Activated CD4-positive, alpha-beta memory T cell treated with anti-CD3 and anti-CD28 coated beads for 36 hours (primary cell): ENCODE measurements around the gene STYK1. TPM values are rescaled to one million over a fixed set of nuclear protein-coding genes. Genes with fewer than 3 reads are reported as not detected.

Experiments
- CTCF ChIA-PET: fragments of 350-600 bp; sonication (Branson Sonifier 250); formaldehyde crosslinking; loops from one replicate; lab custom pipeline; 2021; ENCODE audit warnings: antibody characterized with exemption, inconsistent platforms; lab: Charles Lee
- POLR2A ChIA-PET: fragments of 350-600 bp; sonication (Branson Sonifier 250); formaldehyde crosslinking; loops from one replicate; lab custom pipeline; 2021; ENCODE audit warnings: antibody characterized with exemption; lab: Charles Lee
- DNase-seq: peaks from one replicate; pipeline ENCODE4 v3.0.0-alpha.2; 2020
- H3K27ac Mint-ChIP-seq: one replicate; pipeline ENCODE4 v1.8.0; 2021; ENCODE audit warnings: mixed read lengths
- H3K27me3 Mint-ChIP-seq: one replicate; pipeline ENCODE4 v1.8.0; 2021; ENCODE audit warnings: mixed read lengths
- H3K36me3 Mint-ChIP-seq: one replicate; pipeline ENCODE4 v1.8.0; 2021; ENCODE audit warnings: mixed read lengths
- H3K4me1 Mint-ChIP-seq: one replicate; pipeline ENCODE4 v1.8.0; 2021; ENCODE audit warnings: low read depth, mixed read lengths
- H3K4me3 Mint-ChIP-seq: one replicate; pipeline ENCODE4 v1.8.0; 2021; ENCODE audit warnings: mild to moderate bottlenecking, mixed read lengths
- H3K9me3 Mint-ChIP-seq: one replicate; pipeline ENCODE4 v1.8.0; 2021; ENCODE audit warnings: mixed read lengths
- intact Hi-C: fragments of 100-400 bp; cut with micrococcal nuclease; formaldehyde crosslinking; loops from one replicate; pipeline ENCODE4 v1.15.1; 2023
- total RNA-seq, 2 experiments: library from RNA; stranded (reverse); gene quantifications; one replicate each; pipeline ENCODE4 v1.2.3, GENCODE V29; 2021

STYK1 gene, protein sequence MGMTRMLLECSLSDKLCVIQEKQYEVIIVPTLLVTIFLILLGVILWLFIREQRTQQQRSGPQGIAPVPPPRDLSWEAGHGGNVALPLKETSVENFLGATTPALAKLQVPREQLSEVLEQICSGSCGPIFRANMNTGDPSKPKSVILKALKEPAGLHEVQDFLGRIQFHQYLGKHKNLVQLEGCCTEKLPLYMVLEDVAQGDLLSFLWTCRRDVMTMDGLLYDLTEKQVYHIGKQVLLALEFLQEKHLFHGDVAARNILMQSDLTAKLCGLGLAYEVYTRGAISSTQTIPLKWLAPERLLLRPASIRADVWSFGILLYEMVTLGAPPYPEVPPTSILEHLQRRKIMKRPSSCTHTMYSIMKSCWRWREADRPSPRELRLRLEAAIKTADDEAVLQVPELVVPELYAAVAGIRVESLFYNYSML
- not detected for total RNA-seq

DNA sequence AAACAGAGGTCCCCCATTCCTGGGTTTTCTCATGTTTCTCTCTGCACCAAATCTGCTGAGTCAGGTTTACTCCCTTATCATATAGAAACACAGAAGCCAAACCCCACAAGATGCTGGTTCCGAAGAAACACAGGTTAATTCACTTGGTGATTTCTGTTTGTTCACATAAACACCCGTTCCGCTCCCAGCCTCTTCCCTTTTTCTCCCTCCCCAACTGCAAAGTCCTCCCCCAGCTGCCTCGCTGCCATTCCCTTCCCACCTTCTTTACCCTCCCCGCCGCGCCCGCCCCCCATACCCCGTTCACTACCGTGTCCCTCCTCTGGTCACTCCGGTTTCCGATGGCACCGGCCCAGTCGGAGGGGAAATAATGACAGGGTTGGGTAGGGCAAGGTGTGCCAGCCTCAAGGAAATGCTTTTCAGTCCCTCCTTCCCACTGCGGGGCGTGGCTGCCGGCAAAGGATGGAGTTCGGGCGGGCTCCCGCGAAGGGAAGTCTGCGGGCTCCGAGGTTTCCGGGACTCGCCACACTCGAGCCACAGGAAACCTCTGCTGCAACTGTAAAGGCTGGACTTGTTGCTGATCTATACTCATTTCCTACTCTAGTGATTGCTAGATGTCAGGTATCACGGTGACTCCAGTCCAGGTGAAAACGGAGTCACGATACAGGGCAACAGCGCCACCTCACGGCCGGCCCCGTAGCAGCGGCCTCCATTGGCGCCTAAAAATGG, at the start of gene STYK1:
TSS of gene STYK1 (minus strand) at position 394 of the 726 bp plus-strand sequence. CDS start 39,434 bp downstream, outside the sequence.
- DNase-seq, result peak; percentile 78
- H3K4me1 Mint-ChIP-seq, result peaks cover 26% of the 10 kb centered on the region
- ChIA-PET CTCF (interaction anchor here (0.9 to 1.1 kb wide), 2 partner anchors 8 to 76 kb away, joined by 3 read pairs; no protein-coding TSS in a partner anchor), POLR2A (no interaction called here)
- H3K27me3 Mint-ChIP-seq, result peaks cover 38% of the 10 kb centered on the region
- H3K4me3 Mint-ChIP-seq, result peak within 1 kb of the TSS; percentile 67
- intact Hi-C loops, result loop anchor here (1.0 to 10.0 kb wide), 5 partner anchors 49 to 439 kb away; partner anchors contain the start of genes KLRD1, MAGOHB and YBX3
- H3K27ac Mint-ChIP-seq, result no peak within 1 kb of the TSS
- H3K9me3 Mint-ChIP-seq, result no peaks in the 10 kb centered on the region
- no peaks in the 10 kb centered on the region for H3K36me3 Mint-ChIP-seq

DNA sequence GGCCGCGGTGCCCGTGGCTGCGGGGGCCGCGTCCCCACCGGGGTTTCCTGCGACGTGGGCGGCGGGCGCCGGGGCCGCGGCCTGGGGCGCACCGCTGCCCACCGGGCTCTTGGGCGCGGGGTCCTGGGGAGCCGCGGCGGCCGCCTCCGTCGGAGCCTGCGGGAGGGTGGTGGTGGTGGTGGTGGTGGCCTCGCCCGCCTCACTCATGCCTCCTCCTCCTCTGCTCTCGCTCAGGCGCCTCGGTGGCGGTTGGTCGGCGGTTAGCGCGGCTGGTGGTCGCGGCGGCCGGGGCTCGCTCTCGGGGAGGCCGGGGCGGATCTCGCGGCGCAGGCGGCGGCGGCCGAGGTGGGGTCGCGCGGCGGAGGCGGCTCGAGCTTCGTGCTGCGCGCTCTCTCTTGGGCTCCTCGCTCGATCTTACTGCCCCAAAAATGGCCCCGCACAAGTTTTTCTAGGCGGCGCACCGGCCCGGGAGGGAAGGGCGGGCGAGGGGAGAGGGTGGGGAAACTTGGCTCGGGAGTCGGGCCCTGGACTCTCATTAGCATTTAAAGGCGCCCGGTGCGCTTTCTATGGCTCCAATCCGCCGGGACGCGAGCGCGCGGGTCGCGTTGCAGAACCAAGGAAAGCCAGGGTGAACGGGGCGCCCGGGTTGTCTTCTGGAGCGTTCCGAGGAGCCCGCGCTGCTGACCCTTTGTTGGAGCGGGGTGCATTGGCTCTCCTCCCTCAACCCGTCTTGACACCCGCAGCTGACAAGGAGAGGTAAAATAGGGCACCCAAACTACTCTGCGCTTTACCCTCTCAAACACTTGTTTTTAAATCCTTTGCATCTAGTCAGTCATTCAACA, 49.3 kb upstream of the STYK1 start, which contains the start of gene YBX3:
TSS of gene YBX3 (minus strand) at position 419 of the 842 bp plus-strand sequence. CDS start at position 207, 212 bp downstream.
- intact Hi-C loops, result loop anchor here (1.0 to 2.0 kb wide), 5 partner anchors 27 to 510 kb away; partner anchors contain the start of genes GABARAPL1, MAGOHB and STYK1
- Mint-ChIP-seq H3K27ac (peak within 1 kb of the TSS; percentile 86), H3K36me3 (peaks cover 5% of the 10 kb centered on the region), H3K4me3 (peak within 1 kb of the TSS; percentile 93), H3K4me1 (peaks cover 20% of the 10 kb centered on the region), H3K27me3 (peaks cover 51% of the 10 kb centered on the region), H3K9me3 (no peaks in the 10 kb centered on the region)
- peak; percentile 53 for DNase-seq
- ChIA-PET POLR2A (no interaction called here), CTCF (no interaction called here)

DNA sequence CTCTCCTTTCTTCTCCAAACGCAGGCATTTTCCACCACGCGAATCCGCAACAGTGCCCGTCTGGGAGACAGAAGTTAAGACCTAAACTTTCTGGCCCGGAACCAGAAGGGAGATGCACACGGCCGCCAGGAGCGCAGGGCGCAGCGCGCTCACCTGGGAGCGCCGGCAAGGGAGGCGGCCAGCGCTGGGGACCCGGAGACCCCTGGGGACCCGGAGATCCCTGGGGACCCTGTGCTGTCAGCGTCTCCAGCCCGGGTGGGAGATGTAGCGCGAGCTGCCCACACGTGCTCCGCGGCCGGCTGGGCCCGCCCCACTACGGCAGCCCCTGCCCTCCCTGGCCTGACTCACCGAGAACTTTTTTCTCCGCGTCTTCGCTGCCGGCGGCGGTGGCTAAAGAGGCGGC, 48.7 kb upstream of the STYK1 start:
- peaks cover 52% of the 10 kb centered on the region for H3K27me3 Mint-ChIP-seq
- intact Hi-C loops, result loop anchor here (2.0 kb wide), 4 partner anchors 48 to 510 kb away; partner anchors contain the start of genes GABARAPL1, MAGOHB and STYK1
- no peaks in the 10 kb centered on the region for H3K9me3 Mint-ChIP-seq
- H3K36me3 Mint-ChIP-seq, result peaks cover 6% of the 10 kb centered on the region
- H3K4me1 Mint-ChIP-seq, result peaks cover 20% of the 10 kb centered on the region
- ChIA-PET CTCF (no interaction called here), POLR2A (no interaction called here)
- H3K4me3 Mint-ChIP-seq, result peak overlapping the region; percentile 93
- peak; percentile 64 for DNase-seq
- H3K27ac Mint-ChIP-seq, result peak overlapping the region; percentile 86

DNA sequence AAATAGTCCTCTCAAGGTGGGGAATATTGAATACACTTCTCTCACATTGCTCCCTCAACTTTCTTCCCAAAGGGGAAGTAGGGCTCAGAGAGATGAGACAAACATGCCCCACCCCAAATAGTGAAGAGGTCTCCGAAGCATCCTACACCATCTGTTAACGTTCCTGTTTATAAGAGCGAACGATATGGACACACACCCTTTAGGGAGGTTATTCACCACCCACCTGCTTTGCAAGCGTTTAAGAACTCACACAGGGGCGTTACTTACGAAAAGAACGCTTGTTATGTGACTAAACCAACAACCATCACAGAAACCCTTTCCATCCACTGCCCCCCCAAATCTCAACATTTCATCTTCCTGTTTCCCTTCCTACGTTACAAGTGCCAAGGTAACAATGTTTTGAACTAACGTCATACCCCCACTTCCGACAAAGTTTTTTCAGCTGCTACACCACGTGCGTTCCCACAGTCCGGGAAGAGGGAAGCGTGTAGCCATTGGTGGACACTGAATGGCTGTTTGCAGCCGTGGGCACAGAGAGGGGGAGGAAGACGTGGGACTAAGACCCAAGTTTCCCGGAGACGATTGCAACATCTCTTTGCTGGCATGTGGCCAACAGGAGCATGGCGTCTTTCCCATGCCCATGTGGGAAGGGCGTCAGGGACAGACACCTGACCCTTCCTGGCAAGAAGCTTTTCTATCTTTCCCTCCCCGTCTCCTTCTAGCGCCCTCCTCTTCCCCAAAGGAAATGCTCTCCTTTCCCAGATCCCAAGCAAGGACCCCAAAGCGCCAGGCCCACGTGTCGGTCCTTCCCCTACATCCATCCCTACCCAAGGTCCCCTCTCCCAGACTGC, 48.0 kb upstream of the STYK1 start:
- ChIA-PET POLR2A (no interaction called here), CTCF (no interaction called here)
- H3K27me3 Mint-ChIP-seq, result peaks cover 53% of the 10 kb centered on the region
- peak overlapping the region; percentile 93 for H3K4me3 Mint-ChIP-seq
- intact Hi-C loops, result loop anchor here (1.0 to 2.0 kb wide), 5 partner anchors 21 to 509 kb away; partner anchors contain the start of genes GABARAPL1, MAGOHB and STYK1
- H3K4me1 Mint-ChIP-seq, result peaks cover 20% of the 10 kb centered on the region
- no peaks in the 10 kb centered on the region for H3K9me3 Mint-ChIP-seq
- H3K27ac Mint-ChIP-seq, result peak overlapping the region; percentile 86
- DNase-seq, result peak; percentile 69
- peaks cover 8% of the 10 kb centered on the region for H3K36me3 Mint-ChIP-seq

GRCh38 chr12:10720974-10721650, 47.3 kb upstream of the STYK1 start:
- H3K27ac Mint-ChIP-seq, result peak overlapping the region; percentile 9
- ChIA-PET CTCF (no interaction called here), POLR2A (no interaction called here)
- peaks cover 25% of the 10 kb centered on the region for H3K4me1 Mint-ChIP-seq
- peaks cover 11% of the 10 kb centered on the region for H3K36me3 Mint-ChIP-seq
- H3K4me3 Mint-ChIP-seq, result peak overlapping the region; percentile 93
- no peak for DNase-seq
- H3K27me3 Mint-ChIP-seq, result peaks cover 54% of the 10 kb centered on the region
- intact Hi-C loops, result loop anchor here (1.0 kb wide), 1 partner anchor 20 kb away; no protein-coding TSS in a partner anchor
- no peaks in the 10 kb centered on the region for H3K9me3 Mint-ChIP-seq

DNA sequence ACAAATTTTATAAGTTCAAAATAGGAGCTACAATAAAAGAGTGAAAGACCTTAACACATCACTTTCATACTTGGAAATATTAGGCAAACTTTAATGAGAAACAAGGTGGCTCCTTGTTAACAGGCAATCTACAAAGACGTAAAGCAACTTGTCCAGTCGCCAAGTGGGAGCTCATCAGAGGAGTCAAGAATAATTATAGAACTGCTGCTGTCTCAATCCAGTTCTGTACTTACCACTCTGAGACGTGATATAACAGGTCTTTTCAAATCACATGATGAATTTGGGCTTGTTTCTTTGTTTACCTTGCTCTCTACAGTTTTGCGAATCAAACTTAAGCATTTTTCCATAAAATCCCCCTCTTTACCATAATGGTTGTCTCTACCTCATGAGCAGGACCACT, 45.6 kb upstream of the STYK1 start:
- DNase-seq, result no peak
- peaks cover 34% of the 10 kb centered on the region for H3K4me1 Mint-ChIP-seq
- ChIA-PET CTCF (interaction anchor here (1.2 kb wide), 1 partner anchor 31 kb away, joined by 5 read pairs; no protein-coding TSS in a partner anchor), POLR2A (no interaction called here)
- H3K27me3 Mint-ChIP-seq, result peaks cover 47% of the 10 kb centered on the region
- intact Hi-C loops, result no loop called here
- no peak overlapping the region for H3K27ac Mint-ChIP-seq
- no peak overlapping the region for H3K4me3 Mint-ChIP-seq
- no peaks in the 10 kb centered on the region for H3K9me3 Mint-ChIP-seq
- H3K36me3 Mint-ChIP-seq, result peaks cover 18% of the 10 kb centered on the region

DNA sequence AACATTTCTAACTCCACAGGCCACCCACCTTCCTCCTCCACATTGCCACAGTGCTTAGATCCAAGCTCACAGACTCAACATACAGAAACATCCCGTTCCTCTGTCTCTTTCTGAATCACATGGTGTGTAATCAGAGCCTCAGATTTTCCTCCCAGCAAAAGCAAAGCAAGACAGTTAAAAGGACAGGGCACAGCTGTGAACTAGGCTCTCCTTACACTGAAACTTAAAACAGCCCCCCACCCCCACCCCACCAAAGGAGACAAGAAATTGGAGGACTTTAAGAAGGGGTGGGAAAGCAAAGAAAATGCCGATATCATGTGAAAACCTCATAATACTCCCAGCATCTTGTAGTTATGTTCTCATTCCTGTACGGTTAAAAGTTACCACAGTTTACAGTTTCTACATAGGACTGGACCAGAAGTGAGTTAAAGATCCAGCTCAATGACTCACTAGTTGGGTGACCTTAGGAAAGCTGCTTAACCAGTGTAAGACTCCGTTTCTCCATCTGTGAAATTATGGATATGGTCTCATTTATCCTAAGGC, 44.5 kb upstream of the STYK1 start:
- H3K27ac Mint-ChIP-seq, result no peak overlapping the region
- H3K9me3 Mint-ChIP-seq, result no peaks in the 10 kb centered on the region
- peaks cover 40% of the 10 kb centered on the region for H3K27me3 Mint-ChIP-seq
- peaks cover 27% of the 10 kb centered on the region for H3K36me3 Mint-ChIP-seq
- CTCF ChIA-PET, result interaction anchor here (1.2 kb wide), 1 partner anchor 32 kb away, joined by 5 read pairs; no protein-coding TSS in a partner anchor
- H3K4me3 Mint-ChIP-seq, result no peak overlapping the region
- no peak for DNase-seq
- H3K4me1 Mint-ChIP-seq, result peaks cover 31% of the 10 kb centered on the region
- POLR2A ChIA-PET, result no interaction called here
- intact Hi-C loops, result no loop called here

GRCh38 chr12:10717410-10717809, 43.6 kb upstream of the STYK1 start:
- ChIA-PET CTCF (no interaction called here), POLR2A (no interaction called here)
- Mint-ChIP-seq H3K4me3 (no peak overlapping the region), H3K27me3 (peaks cover 44% of the 10 kb centered on the region), H3K9me3 (no peaks in the 10 kb centered on the region), H3K4me1 (peaks cover 31% of the 10 kb centered on the region), H3K36me3 (peaks cover 34% of the 10 kb centered on the region), H3K27ac (no peak overlapping the region)
- intact Hi-C loops, result no loop called here
- DNase-seq, result no peak

DNA sequence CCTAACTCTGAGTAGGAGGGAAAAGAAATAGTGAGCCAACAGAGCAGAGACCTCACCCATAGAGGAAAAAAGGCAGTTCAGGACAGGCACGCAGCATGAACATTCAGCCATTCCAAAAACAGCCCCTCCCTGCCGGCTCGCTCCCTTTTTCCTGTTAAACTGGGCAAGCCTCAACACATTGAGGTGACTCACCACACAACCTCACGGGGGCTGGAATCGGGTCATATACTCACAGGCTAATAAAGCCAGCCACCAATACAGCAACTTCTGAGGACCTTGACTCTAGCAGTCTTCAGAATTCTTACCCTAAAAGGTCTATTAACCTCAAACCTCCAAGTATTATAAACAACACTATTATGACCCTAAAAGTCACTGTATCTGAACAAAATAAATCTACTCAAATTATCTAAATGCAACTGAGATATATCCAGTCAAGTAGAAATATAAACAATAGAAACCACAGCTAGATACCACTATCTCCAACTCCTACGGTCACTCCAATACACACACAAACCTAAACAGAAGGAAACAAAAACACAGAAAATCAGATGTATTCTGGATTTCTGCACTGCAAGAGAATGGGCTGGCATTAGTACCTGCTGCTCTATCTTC, 43.0 kb upstream of the STYK1 start:
- Mint-ChIP-seq H3K27me3 (peaks cover 43% of the 10 kb centered on the region), H3K36me3 (peaks cover 37% of the 10 kb centered on the region), H3K4me1 (peaks cover 25% of the 10 kb centered on the region), H3K4me3 (no peak overlapping the region), H3K9me3 (no peaks in the 10 kb centered on the region), H3K27ac (peak overlapping the region; percentile 9)
- POLR2A ChIA-PET, result no interaction called here
- no peak for DNase-seq
- CTCF ChIA-PET, result no interaction called here
- intact Hi-C loops, result no loop called here

DNA sequence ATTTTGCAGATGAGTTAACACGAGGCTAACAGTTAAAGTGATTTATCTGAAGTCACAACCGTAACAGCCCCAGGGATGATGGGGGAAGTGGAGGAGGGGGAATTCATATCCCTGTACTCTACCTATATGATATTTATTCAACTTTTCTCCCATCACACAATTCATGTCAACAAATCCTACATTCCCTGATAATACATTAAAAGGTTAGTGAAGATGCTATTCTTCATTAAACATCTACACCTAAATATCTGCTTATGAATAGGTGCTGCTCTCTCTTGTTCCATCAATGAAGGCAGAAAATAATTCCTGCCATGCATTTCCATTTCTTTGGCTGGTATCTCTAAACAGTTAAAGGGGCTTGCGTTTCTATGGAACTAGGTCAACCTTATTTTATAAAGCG, 42.4 kb upstream of the STYK1 start:
- H3K4me3 Mint-ChIP-seq, result no peak overlapping the region
- ChIA-PET CTCF (no interaction called here), POLR2A (no interaction called here)
- no peak overlapping the region for H3K27ac Mint-ChIP-seq
- H3K9me3 Mint-ChIP-seq, result no peaks in the 10 kb centered on the region
- H3K4me1 Mint-ChIP-seq, result peaks cover 21% of the 10 kb centered on the region
- peaks cover 42% of the 10 kb centered on the region for H3K36me3 Mint-ChIP-seq
- peaks cover 41% of the 10 kb centered on the region for H3K27me3 Mint-ChIP-seq
- intact Hi-C loops, result no loop called here
- no peak for DNase-seq
